HG02759 (cell line): ENCODE data around the gene TMEM62.
"Not testable (repeated sequence)": the region's sequence is repeated elsewhere in the genome, so short reads cannot be mapped to it uniquely, and the experiment has no call there.

ENCODE experiments used
- ATAC-seq: cut with Tn5 transposase; IDR thresholded peaks from one replicate; pipeline ENCODE4 v1.9.1; 2021; ENCODE audit warnings: mild to moderate bottlenecking, moderate library complexity; ENCODE audit not compliant: unreplicated experiment

The TMEM62 gene

DNA sequence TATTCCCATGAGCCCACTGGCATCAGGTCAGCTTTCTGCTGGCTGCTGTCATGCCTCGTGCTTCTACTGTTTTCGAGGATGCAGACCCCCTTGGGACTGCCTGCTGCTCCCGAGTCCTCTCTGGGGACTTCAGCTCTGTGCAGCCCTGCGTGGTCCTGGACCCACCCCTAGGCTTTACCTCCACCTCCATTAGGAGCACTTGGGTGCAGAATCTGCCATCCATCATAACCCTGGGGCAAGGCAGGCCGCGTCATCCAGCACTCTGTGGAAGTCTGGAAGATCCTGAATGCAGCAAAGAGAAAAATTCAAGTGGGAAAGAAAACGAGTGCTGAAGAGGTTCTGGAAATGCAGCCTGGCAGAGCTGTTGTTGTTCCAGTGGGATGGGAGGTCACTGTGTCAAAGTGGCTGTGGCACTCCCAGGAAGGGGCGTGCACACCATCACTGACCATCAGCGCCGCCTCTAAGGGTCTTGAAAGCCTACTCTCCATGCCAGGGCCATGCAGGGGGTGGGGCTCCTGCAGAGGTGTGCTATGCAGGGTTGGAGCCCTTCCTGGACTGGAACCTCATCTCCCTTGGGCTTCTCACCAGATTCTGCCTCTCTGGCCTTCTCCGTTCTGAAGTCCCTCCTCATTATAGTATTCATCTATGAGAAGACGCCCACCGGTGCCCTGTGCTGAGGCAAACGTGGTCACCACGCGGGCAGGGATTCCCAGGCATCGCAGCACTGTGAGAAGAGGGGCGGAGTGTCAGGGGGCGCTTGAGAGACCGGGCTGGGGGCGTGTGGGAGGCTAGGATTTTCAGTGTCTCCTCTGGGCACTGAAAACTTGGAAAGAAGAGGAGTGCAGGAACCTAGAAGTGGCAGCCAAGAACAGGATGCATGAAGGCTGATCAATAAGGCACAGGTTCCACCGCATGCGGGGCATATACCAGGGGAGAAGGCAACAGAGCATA lies 74.9 kb downstream of the TMEM62 start:
- ATAC-seq: no peak

DNA sequence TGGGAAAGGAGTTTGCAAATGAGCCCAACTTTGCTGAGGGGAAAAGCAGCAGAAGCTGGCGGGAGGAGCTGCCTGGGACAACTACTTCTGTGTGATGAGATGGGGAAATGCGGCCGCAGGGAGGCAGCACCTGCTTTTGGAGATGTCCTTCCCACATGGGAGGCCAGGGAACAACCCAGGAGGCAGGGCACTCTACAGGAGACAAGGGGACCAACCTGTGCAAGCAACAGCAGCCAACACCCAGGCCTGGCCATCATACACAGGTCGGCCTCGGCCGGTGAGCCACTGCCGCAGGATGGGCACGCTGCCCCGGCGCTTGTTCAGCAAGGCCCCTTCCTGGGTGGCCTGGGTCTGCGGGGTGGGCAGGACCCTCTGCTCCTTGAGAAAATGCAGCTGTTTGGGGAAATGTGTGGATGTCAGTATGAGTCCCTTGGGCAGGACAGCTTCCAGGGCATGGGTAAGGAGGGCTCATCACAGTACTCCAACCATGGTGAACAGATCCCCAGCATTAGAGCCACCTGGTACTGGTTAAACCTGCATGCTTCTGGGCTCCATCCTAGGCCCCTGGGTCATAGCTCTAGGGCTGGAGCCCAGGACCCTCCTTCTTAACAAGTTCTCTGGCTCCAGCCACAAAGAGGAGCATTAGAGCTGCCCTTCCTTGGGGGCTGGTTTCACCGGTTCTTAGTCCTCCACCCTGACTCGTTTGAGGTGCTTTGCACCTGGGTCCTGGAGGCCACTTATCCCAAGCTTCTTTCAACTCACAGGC lies 75.9 kb downstream of the TMEM62 start:
- ATAC-seq: no peak

DNA sequence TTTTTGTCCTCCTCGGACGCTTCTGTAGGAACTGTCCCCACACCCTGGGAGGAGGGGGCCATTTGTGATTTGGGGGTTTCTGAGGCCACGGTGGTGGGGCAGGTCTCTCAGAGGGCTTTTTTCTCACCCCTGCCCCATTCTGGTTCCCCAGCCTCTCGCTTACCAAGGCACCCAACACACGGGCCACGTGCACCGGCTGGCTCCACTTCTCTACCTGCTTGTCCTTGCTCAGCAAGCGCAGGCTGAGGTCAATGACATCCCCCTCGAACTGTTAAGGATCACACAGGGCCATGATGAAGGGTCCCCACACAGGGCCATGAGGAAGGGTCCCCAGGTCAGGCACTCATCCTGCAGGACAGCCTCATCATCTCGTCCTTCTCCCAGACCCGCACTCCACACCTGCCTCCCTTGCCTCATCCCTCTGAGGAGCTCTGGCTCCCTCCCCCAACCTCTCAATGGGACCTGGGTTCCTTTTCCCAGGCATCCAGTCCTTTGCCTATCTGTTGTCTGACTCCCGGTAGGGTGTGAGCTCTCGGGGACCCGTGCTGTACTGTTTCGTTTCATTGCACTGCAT lies 76.9 kb downstream of the TMEM62 start:
- no peak for ATAC-seq

DNA sequence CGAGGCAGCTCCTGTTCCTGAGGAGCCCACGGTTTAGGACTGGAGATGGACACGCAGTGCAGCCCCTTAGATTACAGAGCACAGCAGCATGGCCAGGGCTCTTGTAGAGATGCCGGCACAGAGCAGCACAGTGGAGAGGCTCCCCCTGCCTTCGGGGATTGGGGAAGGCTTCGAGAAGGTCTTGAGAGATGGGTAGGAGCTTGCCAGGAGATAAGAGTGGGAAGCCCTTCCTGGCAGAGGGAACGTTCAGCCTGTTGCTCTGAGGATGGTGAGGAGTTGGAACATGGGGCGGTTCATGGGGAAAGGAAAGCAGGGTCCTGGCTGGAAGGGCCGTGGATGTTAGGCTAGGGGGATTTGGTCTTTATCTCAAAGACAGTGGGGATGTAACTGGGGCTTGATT lies 77.4 kb downstream of the TMEM62 start:
- ATAC-seq: no peak

DNA sequence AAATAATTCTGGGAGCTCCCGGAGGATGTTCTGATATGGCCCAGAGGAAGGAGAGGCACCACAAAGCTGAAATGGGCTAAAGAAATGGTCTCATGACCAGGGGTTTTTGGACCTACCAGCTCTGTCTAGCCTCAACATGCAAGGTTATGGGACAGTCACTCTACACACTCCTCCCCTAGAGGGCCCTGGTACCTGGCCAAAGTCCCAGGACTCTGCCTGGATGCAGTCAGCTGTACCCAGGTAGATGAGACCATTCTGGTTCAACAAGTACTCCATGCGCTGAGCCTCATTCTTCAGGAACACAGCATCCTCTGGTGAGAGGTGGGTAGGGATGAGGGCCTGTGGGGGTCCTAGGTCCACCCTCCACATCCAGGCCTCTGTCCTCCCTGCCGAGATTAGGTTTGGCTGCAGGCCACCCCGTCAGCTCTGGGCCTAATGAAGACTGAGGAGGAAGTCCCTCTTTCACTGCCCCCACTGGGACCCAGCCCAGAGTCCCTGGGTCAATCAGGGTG lies 77.9 kb downstream of the TMEM62 start:
- ATAC-seq: no peak

DNA sequence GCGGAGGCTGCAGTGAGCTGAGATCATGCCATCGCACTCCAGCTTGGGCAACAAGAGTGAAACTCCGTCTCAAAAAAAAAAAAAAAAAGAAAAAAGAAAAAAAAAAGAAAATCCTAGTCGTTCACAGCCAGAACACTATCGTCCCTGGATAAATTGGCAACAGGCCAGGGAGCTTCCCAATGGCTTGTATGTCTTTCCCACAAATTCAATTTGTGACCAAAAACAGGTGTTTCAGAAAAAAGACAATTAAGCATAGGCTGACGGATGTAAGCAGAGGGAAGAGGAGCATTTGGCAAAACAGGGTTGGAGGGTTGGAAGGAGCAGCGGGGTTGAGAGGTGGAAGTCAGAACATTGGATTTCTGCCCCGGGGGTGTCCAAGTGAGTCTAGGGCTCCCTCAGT lies 78.9 kb downstream of the TMEM62 start:
- ATAC-seq: no peak

DNA sequence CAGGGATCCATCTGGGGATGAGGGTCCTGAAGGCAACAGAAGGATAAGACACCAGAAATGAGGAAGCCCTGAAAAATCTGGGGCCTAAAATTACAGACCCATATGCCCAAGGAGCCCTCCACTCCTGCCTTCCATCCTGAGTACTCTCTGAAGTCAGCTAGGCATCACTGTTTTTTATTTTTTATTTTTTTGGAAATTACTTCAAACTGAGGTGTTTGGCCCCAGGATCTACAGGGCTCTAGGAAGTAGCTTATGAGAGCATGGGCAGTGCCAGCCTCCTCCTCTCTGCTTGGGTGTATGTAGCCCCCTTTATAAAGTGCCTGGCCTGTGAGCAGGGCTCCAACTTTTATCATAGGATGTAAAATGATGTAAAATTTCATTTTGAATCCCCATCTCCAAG lies 79.6 kb downstream of the TMEM62 start:
- no peak for ATAC-seq

DNA sequence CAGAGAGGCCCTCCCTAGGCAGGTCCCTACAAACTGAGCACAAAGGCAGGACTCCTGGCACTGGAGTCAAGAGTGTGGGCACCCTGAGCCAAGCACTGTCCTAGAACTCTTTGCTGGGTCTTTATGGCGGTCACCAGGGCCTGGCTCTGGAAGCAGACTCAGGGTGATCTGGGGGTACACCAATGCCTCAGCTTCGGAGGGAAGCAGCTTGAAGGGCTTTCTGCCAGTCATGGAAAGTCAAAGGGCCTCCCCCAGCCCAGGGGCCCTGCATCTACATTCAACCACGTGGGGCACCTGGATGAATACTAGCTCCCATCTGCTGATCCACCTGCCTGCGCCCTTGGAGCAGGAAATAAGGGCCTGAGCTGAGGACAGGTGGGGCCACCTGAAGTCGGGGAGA lies 80.1 kb downstream of the TMEM62 start:
- no peak for ATAC-seq

DNA sequence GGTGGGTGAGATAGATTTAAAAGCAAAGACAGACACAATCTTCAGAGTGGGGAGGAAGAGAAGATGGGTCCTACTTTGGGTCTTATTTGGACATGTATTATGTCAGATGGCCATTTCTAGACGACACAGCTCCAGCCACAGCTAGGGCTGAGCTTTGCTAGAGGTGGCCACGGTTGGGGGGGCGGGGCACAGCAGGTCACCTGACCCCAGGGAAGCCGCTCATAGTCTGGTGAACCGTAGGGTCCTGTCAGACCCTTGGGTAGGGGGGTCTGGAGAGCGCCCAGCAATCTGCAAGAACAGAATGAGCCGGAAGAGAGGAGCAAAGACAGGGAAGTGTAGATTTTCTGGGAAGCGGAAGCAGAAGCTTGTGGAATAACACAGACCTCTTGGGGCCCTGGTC lies 80.8 kb downstream of the TMEM62 start:
- no peak for ATAC-seq

DNA sequence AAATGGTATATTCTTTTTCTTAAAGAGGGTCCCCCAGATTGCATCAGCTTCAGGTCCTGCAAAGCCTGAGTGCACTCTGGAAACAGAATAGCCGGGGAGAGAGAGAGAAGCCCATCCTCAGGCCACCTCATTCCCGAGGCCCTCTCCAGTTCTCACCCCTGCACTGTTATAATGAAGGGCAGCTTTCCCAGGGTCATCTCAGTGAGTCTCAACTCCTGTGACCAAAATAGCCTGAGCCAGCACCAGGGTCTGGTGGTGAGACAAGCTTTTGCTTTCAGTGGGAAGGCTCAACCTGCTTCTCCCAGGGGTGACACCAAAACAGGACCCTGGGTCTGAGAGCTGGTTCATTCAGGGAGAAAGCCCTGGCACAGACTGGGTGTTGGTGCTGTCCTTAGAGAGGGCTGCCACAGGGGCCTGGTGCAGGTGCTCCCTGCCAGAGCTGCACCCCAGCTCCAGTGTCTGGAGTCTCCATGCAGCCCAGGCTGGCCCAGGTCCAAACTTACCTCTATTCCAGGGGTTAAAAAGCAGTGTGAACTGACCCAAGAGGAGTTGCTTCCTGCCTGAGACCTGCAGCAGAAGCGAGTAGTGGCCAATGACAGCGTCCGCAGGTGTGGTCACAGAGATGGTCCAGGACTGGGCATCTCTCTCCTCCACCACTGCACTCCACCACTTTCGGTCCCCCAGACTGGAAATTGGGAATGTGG lies 81.4 kb downstream of the TMEM62 start:
- ATAC-seq: no peak

DNA sequence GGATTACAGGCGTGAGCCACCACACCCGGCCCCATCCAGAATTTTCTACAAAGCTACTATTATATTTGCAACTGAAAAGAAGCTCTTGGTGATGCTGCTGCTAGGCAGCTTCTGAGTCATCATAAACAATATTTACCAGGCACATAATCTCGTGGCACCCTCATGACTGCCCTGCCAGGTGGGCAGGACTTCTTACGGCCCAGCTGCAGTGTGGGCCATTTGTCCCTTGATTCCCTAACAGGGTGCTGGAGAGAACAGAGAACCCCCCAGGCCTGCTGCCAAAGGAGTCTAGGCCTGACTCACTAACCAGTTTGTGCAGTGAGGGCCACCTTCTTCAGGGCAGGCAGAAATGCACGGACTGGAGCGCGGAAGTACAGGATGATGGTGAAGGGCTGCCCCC lies 82.6 kb downstream of the TMEM62 start:
- ATAC-seq: no peak

DNA sequence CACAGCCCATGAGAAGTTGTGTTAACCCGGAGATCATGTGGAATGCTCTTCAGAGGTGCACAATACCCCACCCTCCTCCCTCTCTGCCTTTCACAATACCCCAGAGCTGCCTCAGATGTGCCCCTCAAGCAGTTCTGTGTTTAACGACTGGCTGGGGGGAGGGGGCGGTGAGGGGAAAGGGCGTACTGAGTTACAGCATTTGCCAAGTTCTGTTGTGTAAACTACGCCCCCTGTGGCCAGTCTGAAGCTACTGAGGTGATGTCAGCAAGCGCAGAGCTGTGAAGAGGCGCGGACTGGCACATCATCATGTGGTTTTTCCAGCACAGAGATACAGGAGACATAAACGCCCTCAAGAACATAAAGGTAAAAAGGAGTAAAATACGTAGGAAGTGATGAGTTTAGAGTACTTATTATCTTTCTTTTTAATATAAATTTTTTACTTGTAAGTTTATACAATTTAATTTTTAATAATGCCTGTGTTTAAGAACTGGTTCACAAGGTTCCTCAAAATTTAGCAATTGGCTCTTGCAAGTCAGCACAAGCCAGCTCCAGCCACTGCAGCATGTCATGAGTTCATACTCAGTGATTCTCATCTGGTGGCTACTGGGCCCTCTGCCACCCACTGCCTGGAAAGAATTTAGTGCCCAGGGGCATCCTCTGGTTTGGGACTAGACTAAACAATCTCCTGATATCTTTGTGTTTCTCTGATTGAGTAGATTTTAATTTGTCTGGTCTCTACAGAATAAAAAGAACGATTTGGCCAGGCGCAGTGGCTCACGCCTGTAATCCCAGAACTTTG lies 85.7 kb downstream of the TMEM62 start:
- no peak for ATAC-seq

DNA sequence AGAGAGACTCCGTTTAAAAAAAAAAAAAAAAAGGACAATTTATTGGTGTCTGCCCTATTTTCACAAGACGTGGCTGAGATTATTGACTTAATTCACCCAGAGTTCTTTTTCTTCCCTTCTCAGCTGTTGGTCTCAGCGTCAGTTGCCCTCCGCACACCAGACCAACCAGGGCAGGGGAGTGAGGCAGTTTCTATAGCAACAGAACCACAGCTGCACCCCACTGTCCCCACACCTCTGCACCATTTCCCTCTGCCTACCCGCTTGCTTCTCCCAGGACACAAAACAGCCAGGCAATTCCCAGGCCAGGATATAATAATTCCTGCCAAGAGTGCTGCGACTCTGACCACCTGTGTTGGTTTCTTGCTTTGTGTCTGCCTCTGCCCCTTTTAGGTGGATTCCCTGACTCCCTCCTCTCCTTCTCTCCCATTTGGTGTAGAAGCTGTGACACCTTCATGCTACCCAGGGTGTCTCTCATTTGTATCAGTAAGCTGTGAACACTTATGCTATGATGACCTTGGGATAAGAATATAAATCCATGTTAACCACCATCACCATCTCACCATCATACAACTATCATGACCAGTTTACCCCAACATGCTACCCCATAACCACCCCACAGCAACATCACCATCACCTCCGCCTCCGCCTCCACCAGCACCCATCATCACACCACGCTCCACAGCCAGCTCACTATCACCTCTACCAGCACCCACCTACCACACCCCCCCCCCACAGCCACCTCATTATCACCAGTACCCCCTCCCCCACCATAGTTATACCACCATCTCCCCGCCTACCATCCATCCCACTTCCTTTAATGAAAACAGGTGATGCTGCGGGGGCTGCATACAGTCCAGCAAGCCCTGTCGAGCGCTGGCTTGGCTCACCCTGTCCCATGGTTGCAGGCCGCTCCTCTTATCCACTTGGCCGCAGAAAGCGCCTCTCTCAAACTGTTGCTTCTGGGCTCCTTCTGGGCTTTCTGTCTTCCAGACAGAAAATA lies 86.8 kb downstream of the TMEM62 start:
- ATAC-seq: no peak

DNA sequence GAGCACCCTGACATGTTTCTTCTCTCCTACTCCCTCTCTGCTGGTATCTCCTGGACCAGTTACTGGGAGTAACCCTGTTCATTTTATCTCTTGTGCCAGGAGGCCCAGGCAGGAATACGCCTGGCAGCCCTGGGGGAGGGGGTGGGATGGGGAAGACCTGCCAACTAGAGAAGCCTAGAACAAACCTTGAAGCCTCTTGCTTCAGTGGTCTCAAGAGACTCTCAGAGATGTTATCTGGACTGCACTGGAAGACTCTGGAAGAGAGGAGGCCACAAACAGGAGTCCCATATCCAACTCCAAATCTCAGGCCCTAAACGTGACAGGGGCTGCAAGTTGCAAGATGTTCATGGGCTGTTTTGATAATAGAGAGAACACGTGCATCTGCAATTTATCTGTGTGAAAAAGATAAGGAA lies 87.6 kb downstream of the TMEM62 start, which contains the start of gene EPB42:
EPB42 (minus strand) TSS at position 28 of the 413 bp plus-strand sequence. CDS start 193 bp downstream, outside the sequence.
- no peak for ATAC-seq

DNA sequence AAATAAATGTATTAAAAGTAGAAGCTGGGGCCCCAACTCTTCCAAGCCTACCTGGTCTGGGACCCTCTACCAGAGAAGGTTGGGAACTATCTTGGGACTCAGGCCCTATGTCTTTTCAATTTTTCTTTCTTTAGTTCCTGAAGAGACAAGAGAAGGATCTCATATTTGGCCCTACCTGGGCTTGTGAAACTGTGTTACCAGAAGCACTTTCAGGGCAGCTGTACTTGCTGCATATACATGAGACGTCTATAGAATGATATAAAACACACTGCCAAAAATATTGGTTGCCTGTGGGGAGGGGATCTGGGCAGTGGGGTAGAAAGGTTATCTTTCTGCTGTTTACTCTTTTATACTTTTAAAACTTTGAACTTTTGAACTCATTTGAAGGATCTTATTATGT lies 88.0 kb downstream of the TMEM62 start:
- no peak for ATAC-seq

DNA sequence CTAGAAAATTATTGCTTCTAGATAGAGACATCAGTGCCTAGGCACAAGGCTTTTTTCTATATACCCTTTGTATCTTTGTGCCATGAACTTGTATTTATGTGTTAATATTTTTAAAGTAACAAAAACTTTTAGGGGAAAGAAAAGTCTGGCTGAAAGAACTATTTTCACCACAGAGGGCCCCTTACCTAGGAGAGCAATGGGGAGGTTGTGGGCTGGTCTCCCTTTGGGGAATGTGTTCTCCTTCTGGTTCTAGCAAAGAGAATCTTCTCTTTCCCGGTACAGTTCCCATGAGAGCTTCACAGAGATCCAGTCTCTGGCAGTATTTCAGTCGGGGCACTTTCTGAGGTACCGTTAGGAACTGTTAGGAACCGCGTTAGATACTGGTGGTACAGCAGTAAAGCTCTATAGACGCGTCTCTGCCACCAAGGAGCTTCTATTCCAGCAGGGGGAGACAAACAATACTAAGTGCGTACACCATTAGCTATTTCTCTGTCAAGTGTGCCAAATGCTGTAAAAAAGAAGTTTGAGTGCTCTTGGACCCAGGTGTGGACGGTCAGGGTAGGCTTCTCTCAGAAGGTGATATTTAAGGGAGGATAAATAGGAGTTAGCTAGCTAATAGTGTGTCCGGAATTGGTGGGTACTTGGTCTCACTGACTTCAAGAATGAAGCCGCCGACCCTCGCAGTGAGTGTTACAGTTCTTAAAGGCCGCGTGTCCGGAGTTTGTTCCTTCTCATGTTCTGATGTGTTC lies 92.0 kb downstream of the TMEM62 start:
- ATAC-seq: no peak

DNA sequence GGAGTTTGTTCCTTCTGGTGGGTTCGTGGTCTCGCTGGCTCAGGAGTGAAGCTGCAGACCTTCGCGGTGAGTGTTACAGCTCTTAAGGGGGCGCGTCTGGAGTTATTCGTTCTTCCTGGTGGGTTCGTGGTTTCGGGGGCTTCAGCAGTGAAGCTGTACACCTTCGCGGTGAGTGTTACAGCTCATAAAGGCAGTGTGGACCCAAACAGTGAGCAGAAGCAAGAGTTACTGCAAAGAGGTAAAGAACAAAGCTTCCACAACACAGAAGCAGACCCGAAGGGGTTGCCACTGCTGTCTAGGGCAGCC lies 92.5 kb downstream of the TMEM62 start:
- ATAC-seq: not testable (repeated sequence)
